Endothelial cell of umbilical vein (primary cell): ENCODE measurements around the gene TSPEAR. TPM values are rescaled to one million over a fixed set of nuclear protein-coding genes. Genes with fewer than 3 reads are reported as not detected.
"Not testable (repeated sequence)": the region's sequence is repeated elsewhere in the genome, so short reads cannot be mapped to it uniquely, and the experiment has no call there.

Experiments used
- BruUV-seq: library from RNA; stranded (reverse); fragments of 400-500 nt; replicated peaks from 2 replicates; lab custom pipeline; 2021; lab: Mats Ljungman, UMichigan
- CTCF ChIA-PET: fragments of 300-600, 350-600 bp; sonication (Branson Sonifier 250); formaldehyde crosslinking; loops from one replicate; lab custom pipeline; 2021; ENCODE audit warnings: antibody characterized with exemption, inconsistent platforms; lab: Charles Lee
- POLR2A ChIA-PET: fragments of 300-600, 350-600 bp; sonication (Branson Sonifier 250); formaldehyde crosslinking; loops from one replicate; lab custom pipeline; 2021; ENCODE audit warnings: antibody characterized with exemption, inconsistent platforms; lab: Charles Lee
- DNase-seq: peaks from one replicate; pipeline ENCODE4 v3.0.0-alpha.2; 2011; ENCODE audit warnings: low read depth, low spot score
- FAIRE-seq: peaks from 2 replicates; lab custom pipeline; 2011; peaks lifted over from hg19 to GRCh38; lab: Jason Lieb, UNC
- H2AFZ ChIP-seq: 2 replicates; pipeline ENCODE4 v1.6.0; 2012; ENCODE audit warnings: low read depth, low read length, control low read depth, inconsistent platforms
- H3K27ac ChIP-seq: 2 replicates; pipeline ENCODE4 v1.5.1; 2011; ENCODE audit warnings: low read depth, mild to moderate bottlenecking, control low read depth, low read length, moderate library complexity; ENCODE audit not compliant: insufficient read depth
- H3K27me3 ChIP-seq, 2 experiments: 2 replicates each; pipeline versions ENCODE4 v1.6.0 to v1.6.1; 2011; ENCODE audit warnings: low read length in 2 of 2, mixed read lengths in 1 of 2; ENCODE audit not compliant: control insufficient read depth in 2 of 2, insufficient read depth in 2 of 2
- H3K36me3 ChIP-seq, 2 experiments: 2 replicates in 1 of 2; 3 replicates in 1 of 2; pipeline ENCODE4 v1.5.1; 2011; ENCODE audit warnings: low read length in 2 of 2, mild to moderate bottlenecking in 1 of 2, moderate library complexity in 1 of 2; ENCODE audit not compliant: control insufficient read depth in 2 of 2, insufficient read depth in 2 of 2; ENCODE audit errors: extremely low read depth in 1 of 2
- H3K4me1 ChIP-seq: 3 replicates; pipeline ENCODE4 v1.5.1; 2011; ENCODE audit warnings: mild to moderate bottlenecking, low read length; ENCODE audit not compliant: control insufficient read depth, insufficient read depth; ENCODE audit errors: extremely low read depth
- H3K4me2 ChIP-seq: 2 replicates; pipeline ENCODE4 v1.6.1; 2011; ENCODE audit warnings: low read length, control low read depth, mixed read lengths; ENCODE audit not compliant: insufficient read depth
- H3K4me3 ChIP-seq, 3 experiments: fragments of 200-600 bp in 1 of 3; sonication (generic), shearing (Covaris generic) in 1 of 3; replicated peaks in 1 of 3; 2 replicates each; pipeline ENCODE4 v1.5.1; 2011 to 2016; ENCODE audit warnings: control low read depth in 3 of 3, low read length in 3 of 3, mild to moderate bottlenecking in 2 of 3, inconsistent platforms in 1 of 3, low read depth in 1 of 3, moderate library complexity in 1 of 3; ENCODE audit not compliant: insufficient read depth in 1 of 3
- H3K79me2 ChIP-seq: 2 replicates; pipeline ENCODE4 v1.6.0; 2012; ENCODE audit warnings: low read length, inconsistent platforms; ENCODE audit not compliant: control insufficient read depth, insufficient read depth
- H3K9ac ChIP-seq: replicated peaks from 2 replicates; pipeline ENCODE3; 2011; ENCODE audit warnings: low read length, control low read depth; ENCODE audit not compliant: insufficient read depth; ENCODE audit errors: extremely low read depth
- H3K9me1 ChIP-seq: replicated peaks from 3 replicates; pipeline ENCODE4 v1.6.0; 2011; ENCODE audit warnings: mild to moderate bottlenecking, low read length; ENCODE audit not compliant: control insufficient read depth, insufficient read depth; ENCODE audit errors: extremely low read depth
- H3K9me3 ChIP-seq: replicated peaks from 2 replicates; pipeline ENCODE4 v1.5.1; 2012; ENCODE audit warnings: low read length, inconsistent platforms; ENCODE audit not compliant: control insufficient read depth, insufficient read depth
- H4K20me1 ChIP-seq: replicated peaks from 2 replicates; pipeline ENCODE3; 2011; ENCODE audit warnings: mild to moderate bottlenecking, low read length; ENCODE audit not compliant: control insufficient read depth, insufficient read depth; ENCODE audit errors: extremely low read depth
- EZH2 ChIP-seq: IDR thresholded peaks from 2 replicates; pipeline ENCODE4 v1.6.1; 2012; ENCODE audit warnings: borderline replicate concordance, low read depth, mild to moderate bottlenecking, moderate library complexity, low read length, inconsistent platforms; ENCODE audit not compliant: severe bottlenecking
- FOS ChIP-seq: IDR thresholded peaks from 2 replicates; pipeline ENCODE4 v1.6.1; 2011; ENCODE audit warnings: mild to moderate bottlenecking, low read length, moderate library complexity, borderline replicate concordance; ENCODE audit not compliant: insufficient read depth
- GATA2 ChIP-seq: IDR thresholded peaks from 2 replicates; pipeline ENCODE4 v1.7.0; 2011; ENCODE audit warnings: low read depth, mild to moderate bottlenecking, moderate library complexity, mixed read lengths, low read length; ENCODE audit not compliant: insufficient read length, insufficient read depth
- JUN ChIP-seq: IDR thresholded peaks from 2 replicates; pipeline ENCODE4 v1.6.1; 2011; ENCODE audit warnings: borderline replicate concordance, low read depth; ENCODE audit not compliant: insufficient read length, insufficient read depth
- MYC ChIP-seq: IDR thresholded peaks from one replicate; pipeline ENCODE4 v1.6.1; 2011; ENCODE audit warnings: mild to moderate bottlenecking, low read depth, low read length
- POLR2A ChIP-seq: IDR thresholded peaks from 2 replicates; pipeline ENCODE4 v1.6.1; 2012; ENCODE audit warnings: low read depth, mild to moderate bottlenecking, control low read depth, low read length
- dilution Hi-C: fragments of 300-500 bp; cut with MboI; formaldehyde crosslinking; loops from one replicate; pipeline ENCODE4 v1.15.0; 2019; ENCODE audit warnings: low sequenced_read_pairs; ENCODE audit not compliant: extremely low pct_ligation_motif_present
- intact Hi-C: fragments of 100-400 bp; cut with micrococcal nuclease; formaldehyde crosslinking; loops from one replicate; pipeline ENCODE4 v1.10.0; 2022
- polyA plus RNA-seq, 4 experiments: library from polyadenylated mRNA; depleted of rRNA in 3 of 4; stranded (reverse) in 3 of 4; unstranded in 1 of 4; fragments of >200 nt; gene quantifications; 2 replicates each; pipeline versions ENCODE4 v1.2.1 to v1.2.3, GENCODE V29; 2011 to 2012; ENCODE audit warnings: missing spikeins in 1 of 4
- total RNA-seq: library from RNA; stranded (reverse); gene quantifications from 2 replicates; pipeline ENCODE4 v1.2.3, GENCODE V29; 2021
- TF ChIP-seq, protein P1 (sequence below): IDR thresholded peaks from 2 replicates; pipeline ENCODE4 v1.6.1; 2011; ENCODE audit not compliant: insufficient read depth, insufficient read length
- TF ChIP-seq, protein P2 (sequence below), 2 donors: IDR thresholded peaks; 1 replicate in 1 of 2; 2 replicates in 1 of 2; pipeline ENCODE4 v1.5.1; 2011; ENCODE audit warnings: low read length in 2 of 2, mild to moderate bottlenecking in 2 of 2, moderate library complexity in 2 of 2, control low read depth in 1 of 2, inconsistent platforms in 1 of 2, low read depth in 1 of 2; ENCODE audit not compliant: insufficient read depth in 1 of 2; ENCODE audit errors: extremely low read depth in 1 of 2

TSPEAR gene
- total and polyA plus RNA-seq, 2 donors (not counting 3 experiments of a cell fraction or from before 2014, with no cell fraction given) = 0.01 TPM; not detected in 1

DNA sequence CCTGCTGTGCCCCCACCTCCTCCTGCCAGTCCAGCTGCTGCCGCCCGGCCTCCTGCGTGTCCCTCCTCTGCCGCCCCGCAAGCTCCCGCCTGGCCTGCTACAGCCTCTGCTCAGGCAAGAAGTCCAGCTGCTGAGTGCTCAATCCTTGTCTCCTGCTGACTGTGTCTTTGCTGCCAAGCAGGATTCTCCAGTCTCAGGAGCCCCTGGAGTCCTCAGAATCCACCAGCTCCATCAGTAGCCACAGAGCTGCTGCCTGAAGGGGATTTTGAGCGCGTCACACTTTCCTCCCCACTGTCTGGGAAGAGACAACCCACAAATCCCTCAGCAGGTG lies 64.2 kb downstream of the TSPEAR start:
- no peaks in the 10 kb centered on the region for H3K79me2 ChIP-seq
- FAIRE-seq (no peak), DNase-seq (no peak)
- POLR2A ChIA-PET = no interaction called here
- intact Hi-C loops (no loop called here), dilution Hi-C loops (no loop called here)
- no peaks in the 10 kb centered on the region for H3K27me3 ChIP-seq
- H3K4me3 ChIP-seq = no peak overlapping the region
- no TSS peak for BruUV-seq
- CTCF ChIA-PET = no interaction called here
- no peaks in the 10 kb centered on the region for H4K20me1 ChIP-seq
- no peaks in the 10 kb centered on the region for H3K9me1 ChIP-seq
- no peaks in the 10 kb centered on the region for H3K9me3 ChIP-seq
- H3K36me3 ChIP-seq = no peaks in the 10 kb centered on the region
- no peak overlapping the region for H2AFZ ChIP-seq
- no peak overlapping the region for H3K4me2 ChIP-seq
- H3K9ac ChIP-seq = no peak overlapping the region
- H3K27ac ChIP-seq = no peak overlapping the region
- no peaks in the 10 kb centered on the region for H3K4me1 ChIP-seq
- TF ChIP-seq JUN (no peak), EZH2 (no peak), FOS (no peak), POLR2A (no peak), MYC (no peak), GATA2 (no peak)
- TF ChIP-seq, protein P1, sequence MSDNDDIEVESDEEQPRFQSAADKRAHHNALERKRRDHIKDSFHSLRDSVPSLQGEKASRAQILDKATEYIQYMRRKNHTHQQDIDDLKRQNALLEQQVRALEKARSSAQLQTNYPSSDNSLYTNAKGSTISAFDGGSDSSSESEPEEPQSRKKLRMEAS = no peak
- TF ChIP-seq, protein P2, sequence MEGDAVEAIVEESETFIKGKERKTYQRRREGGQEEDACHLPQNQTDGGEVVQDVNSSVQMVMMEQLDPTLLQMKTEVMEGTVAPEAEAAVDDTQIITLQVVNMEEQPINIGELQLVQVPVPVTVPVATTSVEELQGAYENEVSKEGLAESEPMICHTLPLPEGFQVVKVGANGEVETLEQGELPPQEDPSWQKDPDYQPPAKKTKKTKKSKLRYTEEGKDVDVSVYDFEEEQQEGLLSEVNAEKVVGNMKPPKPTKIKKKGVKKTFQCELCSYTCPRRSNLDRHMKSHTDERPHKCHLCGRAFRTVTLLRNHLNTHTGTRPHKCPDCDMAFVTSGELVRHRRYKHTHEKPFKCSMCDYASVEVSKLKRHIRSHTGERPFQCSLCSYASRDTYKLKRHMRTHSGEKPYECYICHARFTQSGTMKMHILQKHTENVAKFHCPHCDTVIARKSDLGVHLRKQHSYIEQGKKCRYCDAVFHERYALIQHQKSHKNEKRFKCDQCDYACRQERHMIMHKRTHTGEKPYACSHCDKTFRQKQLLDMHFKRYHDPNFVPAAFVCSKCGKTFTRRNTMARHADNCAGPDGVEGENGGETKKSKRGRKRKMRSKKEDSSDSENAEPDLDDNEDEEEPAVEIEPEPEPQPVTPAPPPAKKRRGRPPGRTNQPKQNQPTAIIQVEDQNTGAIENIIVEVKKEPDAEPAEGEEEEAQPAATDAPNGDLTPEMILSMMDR (IDR thresholded peaks at IDR 0.05; ENCODE audit: extremely low read depth in 1 of 2, insufficient read depth in 1 of 2, low read depth in 1 of 2, low read length in 2 of 2) = no peak

DNA sequence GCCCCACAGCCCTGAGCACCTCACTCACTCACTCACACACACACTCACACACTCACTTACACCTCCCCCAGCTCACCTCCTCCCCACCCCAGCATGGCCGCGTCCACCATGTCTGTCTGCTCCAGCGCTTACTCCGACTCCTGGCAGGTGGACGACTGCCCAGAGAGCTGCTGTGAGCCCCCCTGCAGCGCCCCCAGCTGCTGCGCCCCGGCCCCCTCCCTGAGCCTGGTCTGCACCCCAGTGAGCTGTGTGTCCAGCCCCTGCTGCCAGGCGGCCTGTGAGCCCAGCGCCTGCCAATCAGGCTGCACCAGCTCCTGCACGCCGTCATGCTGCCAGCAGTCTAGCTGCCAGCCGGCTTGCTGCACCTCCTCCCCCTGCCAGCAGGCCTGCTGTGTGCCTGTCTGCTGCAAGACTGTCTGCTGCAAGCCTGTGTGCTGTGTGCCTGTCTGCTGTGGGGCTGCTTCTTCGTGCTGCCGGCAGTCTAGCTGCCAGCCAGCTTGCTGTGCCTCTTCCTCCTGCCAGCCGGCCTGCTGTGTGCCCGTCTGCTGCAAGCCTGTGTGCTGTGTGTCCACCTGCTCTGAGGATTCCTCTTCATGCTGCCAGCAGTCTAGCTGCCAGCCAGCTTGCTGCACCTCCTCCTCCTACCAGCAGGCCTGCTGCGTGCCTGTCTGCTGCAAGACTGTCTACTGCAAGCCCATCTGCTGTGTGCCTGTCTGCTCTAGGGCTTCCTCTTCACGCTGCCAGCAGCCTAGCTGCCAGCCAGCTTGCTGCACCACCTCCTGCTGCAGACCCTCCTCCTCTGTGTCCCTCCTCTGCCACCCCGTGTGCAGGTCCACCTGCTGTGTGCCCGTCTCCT lies 64.8 kb downstream of the TSPEAR start, which contains the start of gene KRTAP10-11:
Gene KRTAP10-11, plus strand, starts transcription at position 49 of the 856 bp plus-strand sequence. Its CDS starts 45 bp downstream, at position 94.
- intact Hi-C loops, H3K9me1 ChIP-seq, BruUV-seq, H4K20me1 ChIP-seq, H3K9me3 ChIP-seq, H3K4me2 ChIP-seq, CTCF ChIA-PET, FAIRE-seq, H3K79me2 ChIP-seq, H2AFZ ChIP-seq, H3K9ac ChIP-seq, H3K36me3 ChIP-seq, POLR2A ChIA-PET, H3K27ac ChIP-seq, DNase-seq, dilution Hi-C loops, H3K27me3 ChIP-seq, H3K4me3 ChIP-seq, H3K4me1 ChIP-seq: not testable (repeated sequence)
